ENCODE measurements around the gene GLDN.

Gene GLDN

GRCh38 chr15:51323749-51324148, 17.7 kb upstream of the GLDN start:
- no peak for DNase-seq

GRCh38 chr15:51325167-51325566, 16.3 kb upstream of the GLDN start:
- no peak for DNase-seq

- no peak for DNase-seq
These were observed 14.4 kb upstream of the GLDN start for GRCh38 chr15:51327081-51327480.

GRCh38 chr15:51328926-51329325, 12.5 kb upstream of the GLDN start:
- DNase-seq = no peak

- DNase-seq = peak; percentile 47
These were observed 10.3 kb upstream of the GLDN start for GRCh38 chr15:51331141-51331540.

- DNase-seq = peak; percentile 58
These were observed 9.0 kb upstream of the GLDN start for GRCh38 chr15:51332206-51333147.

- no peak for DNase-seq
These were observed 7.9 kb upstream of the GLDN start for GRCh38 chr15:51333571-51333970.

GRCh38 chr15:51334011-51334451, 7.4 kb upstream of the GLDN start:
- no peak for DNase-seq

GRCh38 chr15:51335087-51335486, 6.4 kb upstream of the GLDN start:
- no peak for DNase-seq

GRCh38 chr15:51335538-51336410, 5.7 kb upstream of the GLDN start:
- no peak for DNase-seq

GRCh38 chr15:51338496-51338895, 3.0 kb upstream of the GLDN start, which contains the start of gene CYP19A1:
Gene CYP19A1 (minus strand): TSS chr15:51338596. CDS start chr15:51242912, 95,684 bp downstream.
- no peak for DNase-seq

GRCh38 chr15:51342227-51342999, 958 bp downstream of the GLDN start:
- DNase-seq = no peak

- no peak for DNase-seq
These were observed 2.0 kb downstream of the GLDN start for GRCh38 chr15:51343466-51343865.

- no peak for DNase-seq
These were observed 4.7 kb downstream of the GLDN start for GRCh38 chr15:51346136-51346535.

- no peak for DNase-seq
These were observed 7.2 kb downstream of the GLDN start for GRCh38 chr15:51348688-51349087.

GRCh38 chr15:51349156-51349844, 7.8 kb downstream of the GLDN start:
- DNase-seq = no peak

GRCh38 chr15:51350723-51351122, 9.3 kb downstream of the GLDN start:
- no peak for DNase-seq

GRCh38 chr15:51353976-51354375, 12.5 kb downstream of the GLDN start:
- no peak for DNase-seq

- DNase-seq = no peak
These were observed 13.6 kb downstream of the GLDN start for GRCh38 chr15:51355096-51355495.

- no peak for DNase-seq
These were observed 14.7 kb downstream of the GLDN start for GRCh38 chr15:51356147-51356546.

GRCh38 chr15:51356983-51357382, 15.5 kb downstream of the GLDN start:
- no peak for DNase-seq

- DNase-seq = no peak
These were observed 18.5 kb downstream of the GLDN start for GRCh38 chr15:51359981-51360380.
